Nucleus accumbens (tissue), 56 donors: Measurements from ENCODE around the gene RAPGEF5.

Source experiments
- DNase-seq, 56 donors: peaks; one replicate each; lab custom pipeline; 2025; lab: John Stamatoyannopoulos, UW

RAPGEF5 gene

GRCh38 chr7:22197376-22197775 lies 159.6 kb downstream of the RAPGEF5 start:
- no peak for DNase-seq

DNA sequence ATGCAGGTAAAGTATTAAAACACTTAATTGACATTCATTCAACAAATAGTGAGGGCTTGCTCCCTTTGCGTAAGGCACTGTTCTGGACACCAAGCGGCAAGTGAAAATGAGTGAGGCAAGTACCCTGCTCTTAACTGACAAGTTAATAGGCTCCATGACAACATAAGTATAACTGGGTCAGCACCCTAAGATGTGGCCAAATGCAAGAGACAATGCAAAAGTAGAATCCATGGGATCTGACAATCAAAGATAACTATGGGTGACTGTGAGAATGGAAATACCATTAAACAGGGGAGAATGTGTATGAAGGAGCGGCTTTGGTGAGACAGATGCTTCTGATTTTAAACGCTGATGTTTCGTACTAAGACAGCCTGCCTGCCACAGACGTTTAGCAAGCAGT lies 160.5 kb downstream of the RAPGEF5 start:
- DNase-seq, result no peak

GRCh38 chr7:22195397-22196172 lies 161.4 kb downstream of the RAPGEF5 start:
- no peak for DNase-seq

DNA sequence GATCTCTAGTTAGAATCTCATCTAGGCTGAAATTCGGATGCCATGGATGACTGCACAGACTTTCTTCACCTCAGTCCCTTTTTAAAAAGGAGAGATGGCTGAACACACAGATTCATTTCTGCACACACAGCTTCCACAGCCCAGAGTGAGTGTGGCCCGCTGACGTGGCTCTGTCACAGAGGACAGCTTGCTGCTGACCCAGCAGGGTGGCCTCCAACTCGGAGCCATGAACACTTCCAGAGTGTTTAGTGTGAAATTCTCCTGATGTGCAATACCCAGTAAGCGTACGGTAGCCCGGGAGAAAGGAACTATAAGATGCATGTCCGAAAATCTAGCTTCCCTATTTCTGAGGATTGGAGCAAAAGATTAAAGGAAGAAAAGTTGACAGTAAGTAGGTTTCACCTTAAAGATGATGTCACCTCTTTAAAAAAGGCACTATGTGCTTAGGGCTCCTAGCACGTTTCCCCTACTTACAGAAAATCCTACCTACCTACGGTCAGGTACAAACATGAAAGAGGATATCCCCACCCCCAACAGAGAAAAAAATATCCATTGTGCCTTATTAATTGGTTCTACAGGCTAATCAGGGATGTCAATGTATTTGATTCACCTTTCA lies 162.2 kb downstream of the RAPGEF5 start:
- peak in 33 of 56 donors; percentile 3 to 70 (median 37) for DNase-seq

DNA sequence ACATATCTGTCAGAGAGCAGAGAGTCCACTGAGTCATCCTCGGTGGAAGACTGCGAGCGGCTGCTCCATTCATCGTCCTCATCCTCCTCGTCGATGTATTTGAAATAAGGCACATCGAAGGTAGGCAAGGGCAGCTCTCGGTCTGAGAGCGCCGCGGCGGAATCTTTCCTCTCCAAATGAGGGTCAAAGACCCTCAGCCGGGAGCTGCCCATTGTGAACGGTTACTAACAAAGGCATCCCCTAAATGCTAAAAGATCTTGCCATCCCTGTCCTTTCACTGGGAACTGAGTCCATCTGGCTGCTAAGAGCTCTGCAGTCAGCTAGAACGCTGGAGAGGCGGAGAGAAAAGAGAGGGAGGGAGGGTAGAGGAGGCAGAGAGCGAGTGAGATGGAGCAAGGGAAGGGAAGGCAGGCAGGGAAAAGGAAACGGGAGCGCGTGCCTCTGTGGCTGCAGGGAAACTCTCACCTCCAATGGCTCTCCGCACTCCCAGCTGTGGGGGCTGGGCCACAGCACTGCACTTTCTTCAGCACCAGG lies 163.4 kb downstream of the RAPGEF5 start:
- DNase-seq, result peak in 52 of 56 donors; percentile 9 to 82 (median 62)

DNA sequence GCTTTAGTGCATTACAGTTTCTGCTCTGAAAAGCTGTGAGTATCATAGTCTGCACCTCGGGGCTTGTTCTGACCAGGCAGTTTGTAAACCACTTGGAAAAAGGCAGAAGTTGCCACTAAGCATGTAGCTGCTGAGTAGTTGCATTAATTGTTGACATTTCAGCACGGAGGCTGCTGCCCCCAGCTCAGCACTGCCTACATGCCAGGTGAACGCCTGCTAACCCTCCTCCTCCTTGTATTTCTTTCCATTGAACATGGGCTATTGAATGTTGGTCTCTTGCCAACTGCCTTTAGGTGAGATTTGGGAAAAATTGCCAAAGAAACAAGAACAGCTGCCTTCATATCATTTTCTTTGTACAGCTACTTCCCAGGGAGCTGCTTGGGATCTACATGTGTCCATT lies 164.2 kb downstream of the RAPGEF5 start:
- DNase-seq, result peak in 2 of 56 donors; percentile 8 to 15

DNA sequence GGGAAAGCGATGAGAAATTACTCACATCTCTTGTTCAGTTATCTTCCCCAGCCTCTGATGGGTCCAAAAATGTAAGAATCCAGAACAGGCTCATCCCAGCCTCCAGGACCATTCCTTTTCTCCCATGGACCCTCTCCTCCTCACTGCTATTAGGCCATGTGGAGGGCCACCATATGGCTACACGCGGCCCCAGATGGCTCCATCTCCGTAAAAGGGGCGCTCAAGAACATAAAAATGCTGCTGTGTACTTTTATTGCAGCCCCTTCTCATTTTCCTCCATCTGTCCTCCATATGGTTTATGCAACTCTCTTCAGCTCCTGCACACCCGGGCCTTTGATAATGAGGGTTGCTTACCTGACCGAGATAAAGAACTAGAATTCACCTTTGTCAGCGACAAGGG lies 166.2 kb downstream of the RAPGEF5 start:
- no peak for DNase-seq

- no peak for DNase-seq
These were observed 167.2 kb downstream of the RAPGEF5 start for GRCh38 chr7:22189741-22190140.

- no peak for DNase-seq
These were observed 167.7 kb downstream of the RAPGEF5 start for GRCh38 chr7:22189230-22189629.

DNA sequence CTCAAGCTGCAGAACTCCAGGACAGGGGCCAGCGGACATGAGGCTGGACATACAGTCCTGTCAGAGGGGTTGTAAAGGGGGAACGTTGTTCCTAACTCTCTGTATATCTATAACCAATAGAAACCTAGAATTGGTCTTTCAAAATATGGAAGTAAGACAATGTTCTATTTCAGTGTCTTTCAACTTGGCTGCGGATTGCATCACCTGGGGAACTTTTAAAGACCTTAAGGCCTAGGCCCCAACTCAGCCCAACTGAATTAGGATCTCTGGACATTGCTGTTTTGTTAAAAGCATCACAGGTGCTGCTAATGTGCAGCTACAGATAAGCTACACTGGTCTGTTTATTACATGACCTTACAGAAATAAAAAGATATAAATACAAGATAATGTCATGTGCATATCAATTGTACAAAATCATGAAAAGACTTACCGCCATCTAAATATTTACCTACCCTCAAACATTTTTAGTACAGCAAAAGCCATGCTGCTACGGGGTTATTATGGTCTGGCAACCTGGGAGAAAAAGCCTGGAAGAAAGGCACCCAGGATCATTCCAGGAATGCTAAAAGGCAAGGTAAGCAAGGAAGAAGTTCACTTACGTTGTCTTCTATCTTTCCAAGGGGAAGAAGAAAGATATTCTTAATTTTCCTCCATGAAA lies 169.1 kb downstream of the RAPGEF5 start:
- DNase-seq, result no peak

GRCh38 chr7:22185559-22185958 lies 171.4 kb downstream of the RAPGEF5 start:
- peak in 3 of 56 donors; percentile 13 to 42 (median 29) for DNase-seq

DNA sequence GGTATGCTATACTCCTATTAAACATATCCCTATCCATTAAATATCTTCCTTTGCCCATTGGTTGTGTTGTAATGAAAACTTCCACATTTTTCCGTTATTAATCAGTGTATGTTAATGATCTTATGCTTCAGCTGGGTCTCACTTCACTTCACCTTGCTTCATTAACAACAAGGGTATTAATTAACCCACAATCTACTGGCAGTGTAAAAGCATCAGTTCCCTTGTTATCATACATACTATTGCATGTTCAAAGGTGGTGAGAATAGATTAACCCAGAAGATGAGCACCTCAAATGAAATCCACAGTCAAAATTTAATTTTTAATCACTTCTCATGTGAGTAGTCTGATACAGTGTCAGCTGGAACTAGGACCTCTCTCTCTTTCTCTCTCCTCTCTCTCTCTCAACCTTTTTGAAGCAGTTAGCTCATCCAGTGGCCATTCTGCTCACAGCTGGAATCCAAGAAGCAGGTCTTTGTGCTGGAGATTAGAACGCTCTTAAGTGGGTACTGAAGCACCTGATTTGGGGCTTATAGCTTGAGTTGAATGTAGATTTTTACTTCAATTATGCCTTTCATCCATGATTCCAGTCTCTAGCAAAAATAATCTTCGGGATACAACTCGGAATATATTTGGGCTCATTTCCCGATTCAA lies 172.3 kb downstream of the RAPGEF5 start:
- no peak for DNase-seq

DNA sequence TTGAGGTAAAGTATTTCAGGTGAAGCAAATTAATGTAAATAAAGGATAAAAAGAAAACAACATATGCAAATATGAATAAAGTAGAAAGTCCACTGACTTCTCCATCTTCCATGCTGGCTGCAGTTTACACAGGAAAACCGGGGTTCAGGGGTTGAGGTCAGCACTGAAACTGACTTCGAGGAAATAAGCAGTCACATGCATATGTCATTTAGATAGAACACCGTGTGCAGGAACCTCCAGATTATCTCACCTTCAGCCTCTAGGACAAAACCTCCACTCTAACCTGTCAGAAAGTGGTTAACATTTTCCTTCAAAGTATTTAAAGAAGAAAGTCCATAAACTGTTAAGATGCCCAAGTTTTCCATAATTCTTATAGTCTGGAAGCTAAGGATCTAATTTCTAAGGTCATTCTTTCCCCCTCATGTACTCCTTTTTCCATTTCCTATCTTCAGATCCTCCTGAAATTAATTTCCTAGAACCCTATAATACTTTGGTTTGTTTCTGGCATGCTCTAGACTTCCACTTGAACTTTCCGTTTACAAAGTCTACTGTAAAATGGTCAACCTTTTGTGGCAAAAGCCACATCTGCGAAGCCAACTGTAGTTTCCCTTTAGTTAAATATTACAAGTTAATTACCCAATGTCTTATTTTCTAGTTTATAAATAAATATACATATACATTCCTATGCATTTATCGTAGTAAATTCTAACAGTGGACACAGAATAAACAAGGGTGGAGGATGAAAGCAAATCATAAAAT lies 173.3 kb downstream of the RAPGEF5 start:
- no peak for DNase-seq

GRCh38 chr7:22182149-22182548 lies 174.8 kb downstream of the RAPGEF5 start:
- no peak for DNase-seq

- no peak for DNase-seq
These were observed 175.3 kb downstream of the RAPGEF5 start for GRCh38 chr7:22181663-22182062.

DNA sequence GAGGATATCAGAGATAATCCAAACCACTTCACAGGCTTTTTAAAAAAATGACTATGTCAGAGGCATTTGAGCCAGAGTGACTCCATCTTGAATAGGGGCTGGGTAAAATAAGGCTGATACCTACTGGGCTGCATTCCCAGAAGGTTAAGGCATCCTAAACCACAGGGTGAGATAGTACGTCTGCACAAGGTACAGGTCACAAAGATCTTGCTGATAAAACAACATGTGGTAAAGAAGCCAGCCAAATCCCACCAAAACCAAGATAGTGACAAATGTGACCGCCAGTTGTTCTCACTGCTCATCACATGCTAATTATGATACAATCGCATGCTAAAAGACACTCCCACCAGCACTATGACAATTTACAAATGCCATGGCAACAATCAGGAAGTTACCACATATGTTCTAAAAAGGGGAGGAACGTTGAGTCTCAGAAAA lies 177.5 kb downstream of the RAPGEF5 start:
- DNase-seq, result no peak

GRCh38 chr7:22178735-22179134 lies 178.2 kb downstream of the RAPGEF5 start:
- no peak for DNase-seq

DNA sequence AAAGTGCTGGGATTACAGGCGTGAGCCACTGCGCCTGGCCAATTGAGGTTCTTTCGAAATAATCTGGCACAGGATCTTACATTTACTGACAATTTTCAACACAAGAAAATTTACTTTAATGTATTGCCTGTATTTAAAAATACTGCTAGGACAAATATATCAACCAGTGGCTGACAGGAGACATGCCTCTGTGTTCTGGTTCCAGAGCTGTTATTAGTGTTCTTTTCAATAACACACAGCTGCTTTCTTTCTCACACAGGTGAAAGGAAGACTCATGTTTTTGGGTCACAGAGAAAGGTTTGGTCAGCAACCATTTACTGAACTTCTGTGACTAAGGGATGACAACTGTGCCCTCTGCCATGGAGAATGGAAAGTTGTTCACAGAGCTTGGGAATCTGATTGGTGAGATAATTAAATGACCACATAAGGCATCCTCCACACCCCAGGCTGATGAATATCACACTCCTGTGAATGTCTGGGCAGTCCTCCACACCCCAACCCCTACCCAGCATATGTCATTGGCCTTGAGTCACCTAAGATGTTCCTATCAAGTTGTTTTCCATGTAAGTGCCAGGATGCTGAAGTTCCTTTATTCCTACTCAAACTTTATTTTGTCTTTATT lies 180.1 kb downstream of the RAPGEF5 start:
- no peak for DNase-seq

- DNase-seq, result no peak
These were observed 182.4 kb downstream of the RAPGEF5 start for GRCh38 chr7:22174574-22174953.
